NOMO-1 treated with dmso at 0.1 percent for 144 hours (cell line): ENCODE data around the gene ABL1.

Experiments used
- DNase-seq: peaks from one replicate; lab custom pipeline; 2025; ENCODE audit not compliant: unreplicated experiment; lab: John Stamatoyannopoulos, UW

Gene ABL1

GRCh38 chr9:130824643-130825350 lies 10.3 kb upstream of the ABL1 start:
- no peak for DNase-seq

GRCh38 chr9:130825351-130825651 lies 9.8 kb upstream of the ABL1 start:
- no peak for DNase-seq

- DNase-seq, result no peak
Observed at GRCh38 chr9:130825809-130826208, 9.2 kb upstream of the ABL1 start.

GRCh38 chr9:130829762-130830161 lies 5.3 kb upstream of the ABL1 start:
- DNase-seq, result no peak

GRCh38 chr9:130830231-130830760 lies 4.8 kb upstream of the ABL1 start:
- no peak for DNase-seq

- DNase-seq, result no peak
Observed at GRCh38 chr9:130831077-130831476, 4.0 kb upstream of the ABL1 start.

- DNase-seq, result no peak
Observed at GRCh38 chr9:130833031-130833990, 1.7 kb upstream of the ABL1 start.

GRCh38 chr9:130835441-130836298 lies 616 bp downstream of the ABL1 start:
- peak; percentile 45 for DNase-seq

- no peak for DNase-seq
Observed at GRCh38 chr9:130837002-130837511, 2.0 kb downstream of the ABL1 start.

GRCh38 chr9:130837643-130838042 lies 2.6 kb downstream of the ABL1 start:
- no peak for DNase-seq

- DNase-seq, result no peak
Observed at GRCh38 chr9:130839132-130840111, 4.4 kb downstream of the ABL1 start.

GRCh38 chr9:130842545-130842944 lies 7.5 kb downstream of the ABL1 start:
- DNase-seq, result no peak

GRCh38 chr9:130843049-130843908 lies 8.2 kb downstream of the ABL1 start:
- DNase-seq, result no peak

- no peak for DNase-seq
Observed at GRCh38 chr9:130844044-130844451, 9.0 kb downstream of the ABL1 start.

GRCh38 chr9:130845254-130845653 lies 10.2 kb downstream of the ABL1 start:
- no peak for DNase-seq

- DNase-seq, result no peak
Observed at GRCh38 chr9:130845901-130846481, 10.9 kb downstream of the ABL1 start.

- DNase-seq, result no peak
Observed at GRCh38 chr9:130846487-130847305, 11.6 kb downstream of the ABL1 start.
